GM19099 (cell line): Measurements from ENCODE around the gene TUBB4B.
A peak's percentile ranks its signal among the peaks of the same experiment; 100 is the strongest.

Experiments used
- POLR2A ChIP-seq: IDR thresholded peaks from 3 replicates; pipeline ENCODE4 v1.6.1; 2011; ENCODE audit warnings: low read depth; ENCODE audit not compliant: insufficient read length; ENCODE audit errors: extremely low read depth

The TUBB4B gene

GRCh38 chr9:137251194-137251461 is 10.0 kb downstream of the TUBB4B start, which contains the start of gene STPG3:
STPG3 (plus strand) TSS chr9:137251286; CDS start chr9:137251287, 1 bp downstream.
- TF ChIP-seq POLR2A: no peak

GRCh38 chr9:137251490-137252268 is 10.6 kb downstream of the TUBB4B start:
- no peak for TF ChIP-seq POLR2A

GRCh38 chr9:137252555-137253506 is 11.7 kb downstream of the TUBB4B start:
- no peak for TF ChIP-seq POLR2A

GRCh38 chr9:137253717-137254623 is 12.9 kb downstream of the TUBB4B start:
- TF ChIP-seq POLR2A: no peak

GRCh38 chr9:137254624-137255447 is 13.7 kb downstream of the TUBB4B start, which contains the start of gene NELFB:
NELFB (plus strand) TSS chr9:137255327.
- peak; percentile 82 for TF ChIP-seq POLR2A

GRCh38 chr9:137255448-137256114 is 14.5 kb downstream of the TUBB4B start:
- TF ChIP-seq POLR2A: no peak

- TF ChIP-seq POLR2A: no peak
Observed at GRCh38 chr9:137256362-137256761, 15.3 kb downstream of the TUBB4B start.

GRCh38 chr9:137256856-137257255 is 15.8 kb downstream of the TUBB4B start:
- TF ChIP-seq POLR2A: no peak

GRCh38 chr9:137262909-137263285 is 21.8 kb downstream of the TUBB4B start:
- TF ChIP-seq POLR2A: no peak

- no peak for TF ChIP-seq POLR2A
Observed at GRCh38 chr9:137263506-137263905, 22.4 kb downstream of the TUBB4B start.

GRCh38 chr9:137264067-137264466 is 23.0 kb downstream of the TUBB4B start:
- TF ChIP-seq POLR2A: no peak

- no peak for TF ChIP-seq POLR2A
Observed at GRCh38 chr9:137265496-137266161, 24.5 kb downstream of the TUBB4B start.

GRCh38 chr9:137266162-137266527 is 25.1 kb downstream of the TUBB4B start:
- no peak for TF ChIP-seq POLR2A
